IMR-90 (cell line): Measurements from ENCODE around the gene BTG4. TPM values are rescaled to one million over a fixed set of nuclear protein-coding genes. Genes with fewer than 3 reads are reported as not detected.

Source experiments
- ATAC-seq: fragments of 200-7000 bp; cut with Tn5 transposase; 2 replicates; pipeline ENCODE4 v1.9.1; 2020; ENCODE audit warnings: low read depth, mild to moderate bottlenecking, moderate library complexity
- BruUV-seq: library from RNA; stranded (reverse); fragments of 400-500 nt; replicated peaks from 2 replicates; lab custom pipeline; 2021; lab: Mats Ljungman, UMichigan
- CTCF ChIA-PET: fragments of 300-600 bp; formaldehyde crosslinking; extraction: SDS; loops from one replicate; lab custom pipeline; 2021; ENCODE audit warnings: antibody characterized with exemption; lab: Yijun Ruan, JAX
- POLR2A ChIA-PET: fragments of 300-600 bp; sonication (Branson Sonifier 250); formaldehyde crosslinking; loops from one replicate; lab custom pipeline; 2022; ENCODE audit warnings: antibody characterized with exemption; ENCODE audit not compliant: unreplicated experiment; lab: Charles Lee
- DNase-seq: peaks from one replicate; pipeline ENCODE4 v3.0.0; 2013
- H2AFZ ChIP-seq: replicated peaks from 2 replicates; pipeline ENCODE3; 2013; ENCODE audit warnings: low read length, mild to moderate bottlenecking; ENCODE audit not compliant: poor library complexity
- H2AK5ac ChIP-seq: 2 replicates; pipeline ENCODE4 v1.6.1; 2013; ENCODE audit warnings: low read depth, low read length, inconsistent platforms
- H2AK9ac ChIP-seq: replicated peaks from 2 replicates; pipeline ENCODE3; 2013; ENCODE audit warnings: mild to moderate bottlenecking, low read depth, low read length, moderate library complexity; ENCODE audit not compliant: poor library complexity
- H2BK120ac ChIP-seq: 2 replicates; pipeline ENCODE4 v1.6.1; 2013; ENCODE audit warnings: low read depth, low read length, inconsistent platforms
- H2BK15ac ChIP-seq: 3 replicates; pipeline ENCODE4 v1.6.1; 2013; ENCODE audit warnings: low read depth, low read length, inconsistent platforms
- H2BK20ac ChIP-seq: 2 replicates; pipeline ENCODE4 v1.6.1; 2013; ENCODE audit warnings: low read depth, mild to moderate bottlenecking, inconsistent platforms, low read length, moderate library complexity
- H2BK5ac ChIP-seq: 2 replicates; pipeline ENCODE4 v1.6.1; 2013; ENCODE audit warnings: mild to moderate bottlenecking, low read depth, low read length, inconsistent platforms; ENCODE audit not compliant: poor library complexity, severe bottlenecking
- H3K14ac ChIP-seq: replicated peaks from 2 replicates; pipeline ENCODE4 v1.6.1; 2013; ENCODE audit warnings: low read depth, low read length, inconsistent platforms
- H3K18ac ChIP-seq: 2 replicates; pipeline ENCODE4 v1.6.1; 2013; ENCODE audit warnings: low read depth, low read length, control low read depth
- H3K23ac ChIP-seq: 2 replicates; pipeline ENCODE4 v1.6.1; 2013; ENCODE audit warnings: low read depth, low read length, inconsistent platforms
- H3K27ac ChIP-seq: 2 replicates; pipeline ENCODE4 v1.5.1; 2013; ENCODE audit warnings: mild to moderate bottlenecking, control low read depth, low read length; ENCODE audit not compliant: insufficient read depth
- H3K27me3 ChIP-seq: 2 replicates; pipeline ENCODE4 v1.6.1; 2013; ENCODE audit warnings: low read length; ENCODE audit not compliant: control insufficient read depth, insufficient read depth
- H3K36me3 ChIP-seq: 2 replicates; pipeline ENCODE4 v1.6.1; 2013; ENCODE audit warnings: low read length, mixed read lengths; ENCODE audit not compliant: control insufficient read depth, insufficient read depth
- H3K4ac ChIP-seq: 2 replicates; pipeline ENCODE4 v1.6.1; 2013; ENCODE audit warnings: low read depth, low read length, inconsistent platforms
- H3K4me1 ChIP-seq: 2 replicates; pipeline ENCODE4 v1.6.1; 2013; ENCODE audit warnings: low read length, mixed read lengths; ENCODE audit not compliant: control insufficient read depth, insufficient read depth
- H3K4me2 ChIP-seq: 2 replicates; pipeline ENCODE4 v1.6.1; 2013; ENCODE audit warnings: low read depth, mild to moderate bottlenecking, control low read depth, low read length, moderate library complexity
- H3K4me3 ChIP-seq: 2 replicates; pipeline ENCODE4 v1.5.1; 2013; ENCODE audit warnings: low read depth, mild to moderate bottlenecking, control low read depth, low read length, moderate library complexity; ENCODE audit not compliant: insufficient read depth
- H3K56ac ChIP-seq: 2 replicates; pipeline ENCODE4 v1.6.1; 2013; ENCODE audit warnings: low read length, inconsistent platforms; ENCODE audit not compliant: insufficient read depth; ENCODE audit errors: extremely low read depth
- H3K79me1 ChIP-seq, 2 experiments: 2 replicates each; pipeline ENCODE4 v1.6.1; 2013; ENCODE audit warnings: low read length in 2 of 2, inconsistent platforms in 1 of 2, low read depth in 1 of 2
- H3K9ac ChIP-seq: 2 replicates; pipeline ENCODE4 v1.6.1; 2013; ENCODE audit warnings: low read depth, low read length, control low read depth
- H3K9me1 ChIP-seq: 2 replicates; pipeline ENCODE4 v1.6.1; 2013; ENCODE audit warnings: low read length, inconsistent platforms; ENCODE audit not compliant: insufficient read depth
- H3K9me3 ChIP-seq: 2 replicates; pipeline ENCODE4 v1.6.1; 2013; ENCODE audit warnings: low read length; ENCODE audit not compliant: control insufficient read depth, insufficient read depth
- H4K20me1 ChIP-seq: 2 replicates; pipeline ENCODE4 v1.6.1; 2013; ENCODE audit warnings: low read length, inconsistent platforms; ENCODE audit not compliant: insufficient read depth
- H4K5ac ChIP-seq: 2 replicates; pipeline ENCODE4 v1.6.1; 2013; ENCODE audit warnings: mild to moderate bottlenecking, low read depth, low read length, control low read depth
- H4K8ac ChIP-seq, 2 experiments: 2 replicates each; pipeline ENCODE4 v1.6.1; 2013; ENCODE audit warnings: low read depth in 2 of 2, low read length in 2 of 2, control low read depth in 1 of 2, inconsistent platforms in 1 of 2
- H4K91ac ChIP-seq: 2 replicates; pipeline ENCODE4 v1.6.1; 2013; ENCODE audit warnings: low read depth, low read length, inconsistent platforms; ENCODE audit not compliant: insufficient read depth
- BHLHE40 ChIP-seq: fragments of 150-350 bp; IDR thresholded peaks from 2 replicates; pipeline ENCODE4 v1.6.1; 2016; ENCODE audit warnings: mild to moderate bottlenecking, low read depth, low read length
- CEBPB ChIP-seq: IDR thresholded peaks from 2 replicates; pipeline ENCODE4 v1.6.1; 2012; ENCODE audit warnings: low read depth, low read length, improper control_type of control experiment
- CTCF ChIP-seq: conservative IDR thresholded peaks from 2 replicates; pipeline ENCODE4 v1.5.1; 2012; ENCODE audit warnings: mild to moderate bottlenecking, low read depth, low read length, improper control_type of control experiment
- FOS ChIP-seq: fragments of 150-350 bp; IDR thresholded peaks from 2 replicates; pipeline ENCODE4 v1.6.1; 2016; ENCODE audit warnings: low read depth, low read length
- MAFK ChIP-seq: IDR thresholded peaks from 2 replicates; pipeline ENCODE4 v1.6.1; 2012; ENCODE audit warnings: low read depth, low read length, improper control_type of control experiment
- MAZ ChIP-seq: IDR thresholded peaks from 2 replicates; pipeline ENCODE4 v1.6.1; 2012; ENCODE audit warnings: low read depth, mild to moderate bottlenecking, low read length, improper control_type of control experiment, moderate library complexity, borderline replicate concordance
- MXI1 ChIP-seq: IDR thresholded peaks from 2 replicates; pipeline ENCODE4 v1.6.1; 2012; ENCODE audit warnings: low read depth, mild to moderate bottlenecking, low read length, moderate library complexity, borderline replicate concordance
- NFE2L2 ChIP-seq: fragments of 150-350 bp; IDR thresholded peaks from 2 replicates; pipeline ENCODE4 v1.6.1; 2016; ENCODE audit warnings: low read depth, mild to moderate bottlenecking, low read length
- POLR2A ChIP-seq: IDR thresholded peaks from 2 replicates; pipeline ENCODE4 v1.6.1; 2012; ENCODE audit warnings: mild to moderate bottlenecking, low read depth, low read length
- RAD21 ChIP-seq: IDR thresholded peaks from 2 replicates; pipeline ENCODE4 v1.6.1; 2012; ENCODE audit warnings: low read length, improper control_type of control experiment
- RFX5 ChIP-seq: IDR thresholded peaks from 2 replicates; pipeline ENCODE4 v1.8.0; 2012; ENCODE audit warnings: low read depth, mild to moderate bottlenecking, low read length, moderate library complexity
- USF2 ChIP-seq: fragments of 150-350 bp; IDR thresholded peaks from 2 replicates; pipeline ENCODE4 v1.6.1; 2017; ENCODE audit warnings: mild to moderate bottlenecking, antibody characterized with exemption, low read length, low read depth
- WGBS, 2 experiments: methylation state at CpG; one replicate each; pipeline versions ENCODE4 v1.1.5 to v1.1.7; 2013; ENCODE audit warnings: missing lambda C conversion rate in 2 of 2; ENCODE audit not compliant: insufficient read length in 1 of 2; ENCODE audit errors: extremely low coverage in 2 of 2; 5-methylcytosine and 5-hydroxymethylcytosine counted together
- dilution Hi-C: fragments of 300-500 bp; cut with HindIII; formaldehyde crosslinking; loops from one replicate; pipeline ENCODE4 v1.14.3; 2018; ENCODE audit warnings: low sequenced_read_pairs; ENCODE audit not compliant: unreplicated experiment
- in situ Hi-C: fragments of 300-500 bp; cut with MboI; formaldehyde crosslinking; loops from 3 replicates; pipeline ENCODE4 v1.14.3; 2019; ENCODE audit warnings: low sequenced_read_pairs, inconsistent platforms, mixed read lengths
- intact Hi-C: fragments of 100-400 bp; cut with micrococcal nuclease; formaldehyde crosslinking; loops from 2 replicates; pipeline ENCODE4 v1.10.0; 2022
- polyA plus RNA-seq, 3 experiments: library from polyadenylated mRNA; depleted of rRNA; stranded (reverse); fragments of >200 nt; gene quantifications; 2 replicates each; pipeline ENCODE4 v1.2.3, GENCODE V29; 2012; ENCODE audit warnings: low replicate concordance in 1 of 3
- total RNA-seq: library from RNA; depleted of rRNA; stranded (reverse); fragments of >200 nt; gene quantifications from 2 replicates; pipeline ENCODE4 v1.2.3, GENCODE V29; 2012

The BTG4 gene
- total and polyA plus RNA-seq, 2 of the 4 experiments (the other 2 are of a cell fraction), result not detected

- peak overlapping the region; percentile 57; the same call in 1 of the 2 replicates for H3K4ac ChIP-seq
- peaks cover 9% of the 10 kb centered on the region for H3K4me1 ChIP-seq
- H3K36me3 ChIP-seq, result no peaks in the 10 kb centered on the region
- no peaks in the 10 kb centered on the region for H3K79me1 ChIP-seq
- TF ChIP-seq USF2 (peak; percentile 61; the same call in 1 of the 2 replicates), MAZ (no peak), MAFK (no peak), BHLHE40 (peak; percentile 94), CTCF (no peak), RAD21 (no peak), POLR2A (no peak), RFX5 (no peak), FOS (no peak), NFE2L2 (no peak), CEBPB (no peak), MXI1 (no peak)
- no peak overlapping the region for H3K27ac ChIP-seq
- ChIA-PET POLR2A (no interaction called here), CTCF (no interaction called here)
- peak overlapping the region; percentile 74 for H2AK9ac ChIP-seq
- peak overlapping the region; percentile 64 for H3K23ac ChIP-seq
- DNase-seq (peak; percentile 84), ATAC-seq (peak; percentile 61)
- no peaks in the 10 kb centered on the region for H3K27me3 ChIP-seq
- peak overlapping the region in 1 of 2 experiments; percentile 46; a peak in 1 of 4 replicates for H4K8ac ChIP-seq
- intact Hi-C loops, result no loop called here
- peak overlapping the region; percentile 94; the same call in 2 of the 3 replicates for H2BK15ac ChIP-seq
- peak overlapping the region; percentile 83 for H2BK20ac ChIP-seq
- in situ Hi-C loops, result no loop called here
- dilution Hi-C loops, result no loop called here
- no TSS peak for BruUV-seq
- no peaks in the 10 kb centered on the region for H3K9me3 ChIP-seq
- H3K4me2 ChIP-seq, result peak overlapping the region; percentile 26; the same call in 1 of the 2 replicates
- 33% methylated on average over 1 of the region's 1 CpG; no CpG with 5 or more reads in 1 of the 2 experiments for WGBS, 2 experiments
- peak overlapping the region; percentile 67; the same call in 1 of the 2 replicates for H2AK5ac ChIP-seq
- no peak overlapping the region; the same call in 1 of the 2 replicates for H4K5ac ChIP-seq
- peaks cover 3% of the 10 kb centered on the region; the same call in 1 of the 2 replicates for H3K9me1 ChIP-seq
- H2BK5ac ChIP-seq, result peak overlapping the region; percentile 11
- no peak overlapping the region for H3K9ac ChIP-seq
- H3K4me3 ChIP-seq, result no peak overlapping the region
- H4K91ac ChIP-seq, result peak overlapping the region; percentile 53; the same call in 1 of the 2 replicates
- H4K20me1 ChIP-seq, result no peaks in the 10 kb centered on the region
- H2AFZ ChIP-seq, result peak overlapping the region; percentile 66
- H3K14ac ChIP-seq, result peak overlapping the region; percentile 71
- H3K56ac ChIP-seq, result no peak overlapping the region
- peak overlapping the region; percentile 64; the same call in 1 of the 2 replicates for H3K18ac ChIP-seq
- peak overlapping the region; percentile 38; the same call in 1 of the 2 replicates for H2BK120ac ChIP-seq
Measured at GRCh38 chr11:111465400-111465799, 46.8 kb downstream of the BTG4 start.
